GM18907 (cell line): ENCODE results near the gene AP1AR.
"Not testable (repeated sequence)": the region's sequence is repeated elsewhere in the genome, so short reads cannot be mapped to it uniquely, and the experiment has no call there.

Experiments used
- ATAC-seq: cut with Tn5 transposase; IDR thresholded peaks from one replicate; pipeline ENCODE4 v1.9.1; 2021; ENCODE audit warnings: mild to moderate bottlenecking, moderate library complexity; ENCODE audit not compliant: unreplicated experiment

Gene AP1AR

GRCh38 chr4:112309263-112309791 lies 77.7 kb downstream of the AP1AR start:
- ATAC-seq: not testable (repeated sequence)

- no peak for ATAC-seq
These were observed 79.9 kb downstream of the AP1AR start for GRCh38 chr4:112311516-112311915.

- peak; percentile 97 for ATAC-seq
These were observed 81.1 kb downstream of the AP1AR start for GRCh38 chr4:112312610-112313239.

- ATAC-seq: no peak
These were observed 83.9 kb downstream of the AP1AR start for GRCh38 chr4:112315446-112315845.

- ATAC-seq: no peak
These were observed 84.8 kb downstream of the AP1AR start for GRCh38 chr4:112316360-112316759.

GRCh38 chr4:112318239-112319142 lies 86.9 kb downstream of the AP1AR start:
- peak; percentile 99 for ATAC-seq
